T-helper 2 cell treated with Interferon-gamma antibody and Interleukin-4, amounts not matched to agents 100 ng/mL and 5 ng/mL, for 36 hours (primary cell): ENCODE data around the gene DTX3. TPM values are rescaled to one million over a fixed set of nuclear protein-coding genes. Genes with fewer than 3 reads are reported as not detected.
"Not testable (repeated sequence)": the region's sequence is repeated elsewhere in the genome, so short reads cannot be mapped to it uniquely, and the experiment has no call there.

Experiments
- intact Hi-C: fragments of 100-400 bp; cut with micrococcal nuclease; formaldehyde crosslinking; loops from one replicate; pipeline ENCODE4 v1.15.1; 2023
- total RNA-seq: library from RNA; stranded (reverse); gene quantifications from 2 replicates; pipeline ENCODE4 v1.2.3, GENCODE V29; 2022

DTX3 gene
- total RNA-seq, 1 donor from 2014 or later, result 19.1 TPM

GRCh38 chr12:57630891-57631433 is 26.3 kb downstream of the DTX3 start:
- intact Hi-C loops, result loop anchor here (5.0 kb wide), 1 partner anchor 61 kb away; the partner anchor contains the start of gene OS9

GRCh38 chr12:57631566-57632072 is 27.0 kb downstream of the DTX3 start:
- intact Hi-C loops, result loop anchor here (5.0 kb wide), 1 partner anchor 61 kb away; the partner anchor contains the start of gene OS9

DNA sequence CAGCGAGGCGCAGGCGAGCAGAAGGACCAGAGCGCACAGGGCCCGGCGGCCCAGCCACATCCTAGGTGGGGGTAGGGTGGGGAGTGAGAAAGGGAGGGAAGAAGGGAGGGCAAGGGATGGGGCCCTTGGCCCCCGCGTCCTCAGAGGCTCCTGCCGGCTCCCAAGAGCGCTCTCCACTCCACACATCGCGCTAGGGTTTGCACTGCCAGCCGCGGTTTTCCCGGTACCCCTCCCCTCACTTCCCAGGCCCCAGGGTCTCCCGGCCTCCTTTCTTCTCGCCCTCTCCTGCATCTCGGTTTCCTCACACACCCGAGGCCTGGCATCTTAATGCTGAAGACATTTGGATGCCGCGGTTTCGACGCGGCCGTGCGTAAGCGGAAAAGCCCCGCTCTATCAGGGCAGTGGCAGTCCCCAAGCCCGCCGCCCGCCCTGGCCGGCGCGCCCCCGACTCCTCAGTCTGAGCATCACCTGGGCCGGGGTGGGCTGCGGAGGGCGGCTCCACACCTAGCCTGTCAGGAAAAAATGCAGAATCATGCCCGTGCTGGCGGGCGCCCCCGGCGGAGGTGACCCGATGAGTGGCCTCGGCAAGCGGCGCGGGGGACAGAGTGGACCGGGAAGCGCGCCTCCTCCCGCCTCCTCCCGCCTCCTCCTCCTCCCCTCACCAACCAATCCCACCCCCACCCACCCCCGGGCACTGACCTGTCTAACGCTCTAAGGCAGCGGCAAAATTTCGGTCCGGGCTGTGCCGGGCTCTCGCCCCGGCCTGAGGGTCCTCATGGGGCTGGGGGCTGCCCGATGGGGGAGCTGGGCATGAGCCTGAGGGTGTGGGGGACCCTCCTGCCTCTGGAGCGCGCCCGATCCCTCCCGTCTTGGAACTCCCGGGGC is 27.7 kb downstream of the DTX3 start:
- intact Hi-C loops, result loop anchor here (5.0 kb wide), 1 partner anchor 60 kb away; the partner anchor contains the start of gene OS9

DNA sequence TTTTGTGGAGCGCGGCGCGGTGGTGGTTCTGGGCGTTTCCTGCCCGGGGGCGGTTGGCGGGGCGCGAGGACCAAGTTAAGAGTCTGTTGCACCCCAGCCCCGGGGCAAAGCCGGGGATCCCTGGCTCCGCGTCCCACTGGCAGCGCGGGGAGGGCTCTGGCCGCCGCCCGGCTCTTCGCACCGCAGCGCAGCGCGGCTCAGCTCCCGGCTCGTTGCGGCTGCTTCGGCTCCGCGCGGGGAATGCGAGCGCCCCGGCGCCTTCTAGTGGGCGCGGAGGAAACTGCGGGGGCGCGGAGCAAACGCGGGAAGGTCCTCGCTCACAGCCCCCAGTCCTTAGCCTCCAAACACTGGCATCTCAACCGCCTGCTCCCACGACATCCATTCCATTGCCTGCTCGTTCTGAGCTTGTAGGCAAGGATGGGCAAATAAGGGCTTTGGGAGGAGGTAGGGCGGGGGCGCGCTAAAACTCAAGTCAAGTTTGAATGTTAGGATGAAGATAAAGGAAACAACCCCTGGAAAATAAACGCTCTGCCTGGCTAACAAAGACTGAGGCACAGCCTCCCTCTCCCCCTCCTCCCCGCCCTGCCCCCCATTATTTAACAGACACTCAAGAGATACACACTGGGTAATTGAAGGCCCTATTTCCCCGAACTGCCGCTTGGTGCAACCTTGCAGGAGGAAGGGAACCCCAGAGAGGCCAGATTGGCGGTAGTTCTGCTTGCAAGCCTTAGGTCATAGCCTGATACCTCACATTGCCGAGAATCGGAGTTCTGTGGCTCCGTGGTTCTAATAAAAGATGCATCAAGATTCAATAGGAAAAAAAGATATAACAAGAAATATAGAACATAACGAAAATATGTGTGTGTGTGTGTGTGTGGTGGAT is 28.6 kb downstream of the DTX3 start, which contains the start of gene B4GALNT1:
B4GALNT1 (minus strand) TSS at position 244 of the 883 bp plus-strand sequence. CDS start 1,069 bp downstream, outside the sequence.
- intact Hi-C loops, result loop anchor here (1.0 to 5.0 kb wide), 2 partner anchors 50 to 59 kb away; partner anchors contain the start of gene OS9

DNA sequence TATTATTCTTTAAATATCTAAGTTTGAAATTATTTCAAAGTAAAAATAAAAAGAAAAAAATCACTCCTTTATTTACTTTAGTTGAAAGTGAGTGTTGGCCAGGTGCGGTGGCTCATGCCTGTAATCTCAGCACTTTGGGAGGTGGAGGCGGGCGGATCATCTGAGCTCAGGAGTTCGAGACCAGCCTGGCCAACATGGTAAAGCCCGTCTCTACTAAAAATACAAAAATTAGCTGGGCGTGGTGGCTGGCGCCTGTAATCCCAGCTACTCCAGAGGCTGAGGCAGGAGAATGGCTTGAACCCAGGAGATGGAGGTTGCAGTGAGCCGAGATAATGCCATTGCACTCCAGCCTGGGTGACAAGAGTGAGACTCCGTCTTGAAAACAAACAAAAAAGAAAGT is 32.1 kb downstream of the DTX3 start:
- intact Hi-C loops, result not testable (repeated sequence)

GRCh38 chr12:57637364-57637763 is 32.7 kb downstream of the DTX3 start:
- intact Hi-C loops, result no loop called here

- intact Hi-C loops, result no loop called here
Observed at GRCh38 chr12:57638096-57638495, 33.5 kb downstream of the DTX3 start.

DNA sequence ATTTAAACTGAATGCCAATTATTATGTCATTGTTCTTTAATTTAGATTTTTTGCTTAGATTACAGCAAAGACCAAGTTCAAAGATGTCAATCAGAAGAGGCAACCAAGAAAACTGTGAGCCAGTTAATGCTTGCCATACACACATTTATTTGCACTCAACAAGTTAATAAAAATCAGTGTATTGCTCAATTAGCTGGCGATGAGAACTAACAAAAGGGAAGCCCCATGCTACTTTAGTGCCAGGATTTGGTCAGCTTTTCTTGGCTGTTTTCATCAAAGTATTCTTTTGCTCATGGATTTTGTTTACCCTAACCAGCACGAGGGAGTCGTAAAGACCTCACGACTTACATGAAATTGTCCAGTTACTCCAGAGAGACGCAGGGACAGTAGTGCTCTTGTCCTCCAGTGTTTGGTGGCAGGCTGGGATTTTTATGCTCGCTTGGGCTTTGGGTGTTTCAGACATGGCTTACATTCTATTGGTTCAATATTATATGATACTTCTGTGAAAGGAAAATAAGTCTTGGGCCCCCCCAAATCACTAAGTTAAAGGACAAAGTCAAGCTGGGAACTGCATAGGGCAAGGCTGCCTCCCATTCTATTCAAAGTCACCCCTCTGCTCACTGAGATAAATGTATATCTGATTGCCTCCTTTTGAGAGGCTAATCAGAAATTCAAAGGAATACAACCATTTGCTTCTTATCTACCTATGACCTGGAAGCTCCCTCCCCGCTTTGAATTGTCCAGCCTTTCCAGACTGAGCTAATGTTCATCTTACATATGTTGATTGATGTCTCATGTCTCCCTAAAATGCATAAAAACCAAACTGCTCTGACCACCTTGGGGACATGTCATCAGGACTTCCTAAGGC is 35.8 kb downstream of the DTX3 start:
- intact Hi-C loops, result no loop called here

DNA sequence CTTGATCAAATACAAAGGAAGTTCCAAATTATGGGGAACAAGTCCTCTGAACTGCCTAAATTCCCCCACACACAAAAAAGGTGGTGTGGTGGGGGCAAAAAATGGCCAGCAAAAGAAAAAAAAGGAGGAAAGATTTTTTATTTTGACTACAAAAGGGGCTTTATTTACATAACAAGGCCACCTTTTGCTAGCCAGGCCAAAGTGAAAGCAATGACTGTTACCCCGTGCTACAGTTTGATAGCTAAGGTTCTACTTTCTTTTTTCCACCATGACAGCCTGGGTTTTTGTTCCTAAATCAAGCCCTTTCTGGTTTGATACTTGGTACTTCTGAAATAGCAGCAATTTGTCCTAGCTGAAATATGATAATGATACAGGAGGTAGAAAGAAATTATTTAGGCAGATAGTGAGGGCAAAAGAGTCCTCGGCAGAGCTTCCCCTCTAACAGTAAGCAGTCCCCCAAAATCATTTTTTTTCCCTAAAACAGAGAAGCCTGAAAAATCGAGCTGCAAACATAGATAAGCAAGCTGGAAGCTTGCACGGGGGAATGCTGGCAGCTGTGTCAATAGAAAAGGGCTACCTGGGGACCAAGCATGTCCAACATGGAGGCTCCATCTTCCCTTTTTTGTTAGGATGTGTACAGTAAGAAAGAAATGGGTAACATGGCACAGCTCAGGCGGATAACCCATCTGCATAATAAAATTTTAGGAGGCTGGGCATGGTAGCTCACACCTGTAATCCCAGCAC is 37.2 kb downstream of the DTX3 start:
- intact Hi-C loops, result no loop called here

- intact Hi-C loops, result not testable (repeated sequence)
Observed at GRCh38 chr12:57645990-57646658, 41.5 kb downstream of the DTX3 start.

DNA sequence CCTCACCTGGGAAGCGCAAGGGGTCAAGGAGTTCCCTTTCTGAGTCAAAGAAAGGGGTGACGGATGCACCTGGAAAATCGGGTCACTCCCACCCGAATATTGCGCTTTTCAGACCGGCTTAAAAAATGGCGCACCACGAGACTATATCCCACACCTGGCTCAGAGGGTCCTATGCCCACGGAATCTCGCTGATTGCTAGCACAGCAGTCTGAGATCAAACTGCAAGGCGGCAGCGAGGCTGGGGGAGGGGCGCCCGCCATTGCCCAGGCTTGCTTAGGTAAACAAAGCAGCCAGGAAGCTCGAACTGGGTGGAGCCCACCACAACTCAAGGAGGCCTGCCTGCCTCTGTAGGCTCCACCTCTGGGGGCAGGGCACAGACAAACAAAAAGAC is 42.0 kb downstream of the DTX3 start:
- intact Hi-C loops, result not testable (repeated sequence)

GRCh38 chr12:57654042-57654441 is 49.4 kb downstream of the DTX3 start:
- intact Hi-C loops, result no loop called here

GRCh38 chr12:57655541-57656240 is 51.1 kb downstream of the DTX3 start:
- intact Hi-C loops, result no loop called here

GRCh38 chr12:57656408-57656807 is 51.8 kb downstream of the DTX3 start:
- intact Hi-C loops, result not testable (repeated sequence)

GRCh38 chr12:57657744-57658143 is 53.1 kb downstream of the DTX3 start:
- intact Hi-C loops, result no loop called here

- intact Hi-C loops, result no loop called here
Observed at GRCh38 chr12:57658890-57659289, 54.3 kb downstream of the DTX3 start.
